Esophagus squamous epithelium (tissue), 5 donors: ENCODE results near the gene ACE2. TPM values are rescaled to one million over a fixed set of nuclear protein-coding genes. Genes with fewer than 3 reads are reported as not detected.

Experiments used
- DNase-seq: peaks from one replicate; lab custom pipeline; 2025; lab: John Stamatoyannopoulos, UW
- H3K27ac ChIP-seq, 4 donors: fragments of 200-600 bp; sonication (generic); one replicate each; pipeline ENCODE4 v1.5.1; 2016 to 2019; ENCODE audit warnings: mild to moderate bottlenecking in 1 of 4
- H3K27me3 ChIP-seq, 4 donors: fragments of 200-600 bp; sonication (generic); 1 replicate in 3 of 4; 2 replicates in 1 of 4; pipeline versions ENCODE4 v1.5.1 to v1.6.0; 2017 to 2021; ENCODE audit warnings: antibody characterized with exemption in 1 of 4
- H3K36me3 ChIP-seq, 3 donors: fragments of 200-600 bp; sonication (generic); one replicate each; pipeline ENCODE4 v1.5.1; 2016 to 2019
- H3K4me1 ChIP-seq, 3 donors: fragments of 200-600 bp; sonication (generic); one replicate each; pipeline ENCODE4 v1.5.1; 2017 to 2019
- H3K4me3 ChIP-seq, 4 donors: fragments of 200-600 bp; sonication (generic); 1 replicate in 3 of 4; 2 replicates in 1 of 4; pipeline ENCODE4 v1.5.1; 2016 to 2019; ENCODE audit warnings: mild to moderate bottlenecking in 2 of 4, moderate library complexity in 1 of 4
- H3K9me3 ChIP-seq, 3 donors: fragments of 200-600 bp; sonication (generic); one replicate each; pipeline ENCODE4 v1.5.1; 2016 to 2019
- CTCF ChIP-seq, 6 experiments: fragments of 450-650 bp in 4 of 6; fragments of 200-600 bp in 2 of 6; sonication (generic) in 2 of 6; IDR thresholded peaks; one replicate each; pipeline ENCODE4 v1.5.1; 2016 to 2019; ENCODE audit warnings: antibody characterized with exemption in 6 of 6, mild to moderate bottlenecking in 4 of 6, moderate library complexity in 4 of 6
- POLR2A ChIP-seq, 4 donors: fragments of 450-650 bp; IDR thresholded peaks; one replicate each; pipeline ENCODE4 v1.6.1; 2017; ENCODE audit warnings: antibody characterized with exemption in 4 of 4, mild to moderate bottlenecking in 4 of 4, moderate library complexity in 3 of 4
- WGBS, 2 donors: methylation state at CpG; one replicate each; pipeline ENCODE4 v1.1.5; 2018; 5-methylcytosine and 5-hydroxymethylcytosine counted together
- intact Hi-C: fragments of 100-400 bp; cut with DNase I; formaldehyde crosslinking; loops from one replicate; pipeline ENCODE4 v1.15.0; 2022
- total RNA-seq, 4 donors: library from RNA; depleted of rRNA; stranded (reverse); fragments of >200 nt; gene quantifications; one replicate each; pipeline ENCODE4 v1.1.0, GENCODE V29; 2016
- donor health status: DM: yes; HTN: yes; CAD: no.

Gene ACE2
- total RNA-seq, 4 donors from 2014 or later, result 0.57 to 9.8 (median 5.5) TPM

GRCh38 chrX:15563056-15563455, 37.7 kb downstream of the ACE2 start:
- no peak for TF ChIP-seq POLR2A (IDR thresholded peaks at IDR 0.05)
- no peak for TF ChIP-seq CTCF (IDR thresholded peaks at IDR 0.05)
- WGBS, 2 donors, result 35 to 62% methylated on average over 7 of the region's 7 CpGs
- Histone ChIP-seq H3K27me3 (no peaks in the 10 kb centered on the region), H3K4me3 (no peak overlapping the region), H3K4me1 (peaks cover 0 to 10% (median 0%) of the 10 kb centered on the region in 3 donors), H3K36me3 (no peaks in the 10 kb centered on the region), H3K27ac (peak overlapping the region in 2 of 4 donors; percentile 14 to 59), H3K9me3 (no peaks in the 10 kb centered on the region)
- intact Hi-C loops, result no loop called here
- no peak for DNase-seq

- no peaks in the 10 kb centered on the region for H3K27me3 ChIP-seq
- peaks cover 0 to 10% (median 0%) of the 10 kb centered on the region in 3 donors for H3K4me1 ChIP-seq
- no peak overlapping the region for H3K4me3 ChIP-seq
- no peak overlapping the region for H3K27ac ChIP-seq
- no peak for DNase-seq
- H3K9me3 ChIP-seq, result no peaks in the 10 kb centered on the region
- TF ChIP-seq POLR2A (IDR thresholded peaks at IDR 0.05), result no peak
- no peak for TF ChIP-seq CTCF (IDR thresholded peaks at IDR 0.05)
- H3K36me3 ChIP-seq, result no peaks in the 10 kb centered on the region
- WGBS, 2 donors, result 66 to 88% methylated on average over 2 to 3 of the region's 3 CpGs
- intact Hi-C loops, result no loop called here
Observed at GRCh38 chrX:15560924-15561323, 39.8 kb downstream of the ACE2 start.

GRCh38 chrX:15559227-15559626, 41.5 kb downstream of the ACE2 start:
- intact Hi-C loops, result no loop called here
- Histone ChIP-seq H3K27ac (no peak overlapping the region), H3K4me3 (no peak overlapping the region), H3K4me1 (peaks cover 0 to 4% (median 0%) of the 10 kb centered on the region in 3 donors), H3K36me3 (no peaks in the 10 kb centered on the region), H3K9me3 (no peaks in the 10 kb centered on the region), H3K27me3 (no peaks in the 10 kb centered on the region)
- 61 to 92% methylated on average over 2 to 3 of the region's 3 CpGs for WGBS, 2 donors
- DNase-seq, result no peak
- TF ChIP-seq CTCF (IDR thresholded peaks at IDR 0.05) (no peak), POLR2A (IDR thresholded peaks at IDR 0.05) (no peak)

- TF ChIP-seq CTCF (IDR thresholded peaks at IDR 0.05), result no peak
- no peak for TF ChIP-seq POLR2A (IDR thresholded peaks at IDR 0.05)
- WGBS, 2 donors, result 71 to 78% methylated on average over 4 to 5 of the region's 8 CpGs
- H3K4me1 ChIP-seq, result no peaks in the 10 kb centered on the region
- no peak overlapping the region for H3K4me3 ChIP-seq
- DNase-seq, result no peak
- no peaks in the 10 kb centered on the region for H3K9me3 ChIP-seq
- H3K27me3 ChIP-seq, result peaks cover 0 to 4% (median 0%) of the 10 kb centered on the region in 4 donors
- intact Hi-C loops, result no loop called here
- H3K27ac ChIP-seq, result no peak overlapping the region
- H3K36me3 ChIP-seq, result no peaks in the 10 kb centered on the region
Observed at GRCh38 chrX:15549189-15550012, 51.4 kb downstream of the ACE2 start.

GRCh38 chrX:15547356-15547755, 53.4 kb downstream of the ACE2 start:
- Histone ChIP-seq H3K27ac (no peak overlapping the region), H3K36me3 (no peaks in the 10 kb centered on the region), H3K4me3 (no peak overlapping the region), H3K27me3 (peaks cover 0 to 4% (median 0%) of the 10 kb centered on the region in 4 donors), H3K9me3 (no peaks in the 10 kb centered on the region), H3K4me1 (no peaks in the 10 kb centered on the region)
- intact Hi-C loops, result no loop called here
- WGBS, 2 donors, result 71 to 83% methylated on average over 1 to 2 of the region's 2 CpGs
- no peak for DNase-seq
- TF ChIP-seq CTCF (IDR thresholded peaks at IDR 0.05) (no peak), POLR2A (IDR thresholded peaks at IDR 0.05) (no peak)
